D721Med (cell line): ENCODE measurements around the gene S1PR4.

Source experiments
- DNase-seq: peaks from one replicate; pipeline ENCODE4 v3.0.0; 2011; ENCODE audit warnings: low spot score; ENCODE audit not compliant: insufficient read length
- FAIRE-seq: peaks from 2 replicates; lab custom pipeline; 2011; peaks lifted over from hg19 to GRCh38; lab: Jason Lieb, UNC
- TF ChIP-seq, protein P1 (sequence below): IDR thresholded peaks from 2 replicates; pipeline ENCODE4 v1.5.1; 2012; ENCODE audit warnings: mild to moderate bottlenecking, control low read depth; ENCODE audit not compliant: insufficient read depth; ENCODE audit errors: missing control alignments

S1PR4 gene

DNA sequence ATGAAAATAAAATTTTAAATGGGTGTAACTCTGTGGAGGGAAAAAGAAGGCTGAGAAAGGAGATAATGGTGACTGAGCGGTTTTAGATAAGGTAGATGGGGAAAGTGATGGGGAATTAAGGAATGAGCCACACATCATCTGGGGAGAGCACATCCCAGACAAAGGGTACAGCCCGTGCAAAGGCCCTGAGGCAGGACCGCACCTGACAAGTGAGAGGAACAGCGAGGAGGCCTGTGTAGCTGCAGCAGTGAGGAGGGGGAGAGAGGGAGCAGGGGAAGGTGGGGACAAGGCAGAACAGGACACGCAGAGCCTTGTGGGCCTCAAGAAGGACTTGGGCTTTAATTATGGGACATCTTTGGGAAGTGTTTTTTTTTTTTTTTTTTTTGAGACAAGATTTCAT lies 44.1 kb downstream of the S1PR4 start:
- DNase-seq (no peak), FAIRE-seq (no peak)
- TF ChIP-seq, protein P1, sequence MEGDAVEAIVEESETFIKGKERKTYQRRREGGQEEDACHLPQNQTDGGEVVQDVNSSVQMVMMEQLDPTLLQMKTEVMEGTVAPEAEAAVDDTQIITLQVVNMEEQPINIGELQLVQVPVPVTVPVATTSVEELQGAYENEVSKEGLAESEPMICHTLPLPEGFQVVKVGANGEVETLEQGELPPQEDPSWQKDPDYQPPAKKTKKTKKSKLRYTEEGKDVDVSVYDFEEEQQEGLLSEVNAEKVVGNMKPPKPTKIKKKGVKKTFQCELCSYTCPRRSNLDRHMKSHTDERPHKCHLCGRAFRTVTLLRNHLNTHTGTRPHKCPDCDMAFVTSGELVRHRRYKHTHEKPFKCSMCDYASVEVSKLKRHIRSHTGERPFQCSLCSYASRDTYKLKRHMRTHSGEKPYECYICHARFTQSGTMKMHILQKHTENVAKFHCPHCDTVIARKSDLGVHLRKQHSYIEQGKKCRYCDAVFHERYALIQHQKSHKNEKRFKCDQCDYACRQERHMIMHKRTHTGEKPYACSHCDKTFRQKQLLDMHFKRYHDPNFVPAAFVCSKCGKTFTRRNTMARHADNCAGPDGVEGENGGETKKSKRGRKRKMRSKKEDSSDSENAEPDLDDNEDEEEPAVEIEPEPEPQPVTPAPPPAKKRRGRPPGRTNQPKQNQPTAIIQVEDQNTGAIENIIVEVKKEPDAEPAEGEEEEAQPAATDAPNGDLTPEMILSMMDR, result no peak

DNA sequence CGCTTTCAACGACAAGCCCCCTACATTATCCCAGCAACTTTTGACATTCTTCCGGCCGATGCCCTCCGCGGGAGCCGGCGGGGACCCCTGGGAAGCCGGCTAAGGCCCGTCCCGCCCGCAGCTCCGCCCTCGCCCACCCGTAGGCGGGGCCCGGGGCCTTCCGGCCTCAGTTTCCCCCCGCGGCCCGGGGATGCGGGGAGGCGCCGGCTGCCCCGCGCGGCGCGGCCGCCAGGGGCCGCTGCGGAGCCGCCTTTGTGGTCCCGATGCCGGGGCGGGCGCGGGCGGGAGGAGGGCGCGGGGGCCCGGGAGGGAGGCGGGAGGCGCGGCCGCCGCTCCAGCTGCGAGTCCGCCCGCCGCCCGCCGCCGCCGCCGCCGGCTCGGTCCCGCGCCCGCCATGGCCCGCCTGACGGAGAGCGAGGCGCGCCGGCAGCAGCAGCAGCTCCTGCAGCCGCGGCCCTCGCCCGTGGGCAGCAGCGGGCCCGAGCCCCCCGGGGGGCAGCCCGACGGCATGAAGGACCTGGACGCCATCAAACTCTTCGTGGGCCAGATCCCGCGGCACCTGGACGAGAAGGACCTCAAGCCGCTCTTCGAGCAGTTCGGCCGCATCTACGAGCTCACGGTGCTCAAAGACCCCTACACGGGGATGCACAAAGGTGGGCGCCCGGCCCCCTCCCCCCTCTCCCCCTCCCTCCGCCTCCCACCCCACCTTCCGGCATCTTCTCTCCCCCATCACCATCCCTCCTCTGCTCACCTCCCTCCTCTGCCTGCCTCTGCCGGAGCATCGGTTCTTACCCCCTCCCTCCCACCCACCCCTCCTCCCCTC lies 46.0 kb downstream of the S1PR4 start, which contains the start of gene CELF5:
TSS of gene CELF5 (plus strand) at position 316 of the 823 bp plus-strand sequence. CDS start at position 395, 79 bp downstream.
- FAIRE-seq (no peak), DNase-seq (peak; percentile 81)
- TF ChIP-seq, protein P1, result peak; percentile 41

DNA sequence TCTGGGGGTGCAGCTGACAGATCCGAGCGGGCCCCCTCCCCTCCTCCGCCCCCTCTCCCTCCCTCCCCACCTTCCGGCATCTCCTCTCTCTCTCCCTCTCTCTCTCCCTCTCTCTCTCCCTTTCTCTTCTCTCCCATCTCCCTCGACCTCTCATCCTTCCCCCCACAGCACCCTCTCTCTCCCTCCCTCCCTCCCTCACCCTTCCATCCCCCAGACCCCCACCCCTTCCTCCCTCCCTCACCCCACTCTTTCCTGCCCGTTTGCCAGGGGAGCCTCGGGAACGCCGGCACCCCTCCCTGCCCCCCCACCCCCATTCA lies 46.6 kb downstream of the S1PR4 start:
- FAIRE-seq (no peak), DNase-seq (peak; percentile 23)
- TF ChIP-seq, protein P1, result no peak

DNA sequence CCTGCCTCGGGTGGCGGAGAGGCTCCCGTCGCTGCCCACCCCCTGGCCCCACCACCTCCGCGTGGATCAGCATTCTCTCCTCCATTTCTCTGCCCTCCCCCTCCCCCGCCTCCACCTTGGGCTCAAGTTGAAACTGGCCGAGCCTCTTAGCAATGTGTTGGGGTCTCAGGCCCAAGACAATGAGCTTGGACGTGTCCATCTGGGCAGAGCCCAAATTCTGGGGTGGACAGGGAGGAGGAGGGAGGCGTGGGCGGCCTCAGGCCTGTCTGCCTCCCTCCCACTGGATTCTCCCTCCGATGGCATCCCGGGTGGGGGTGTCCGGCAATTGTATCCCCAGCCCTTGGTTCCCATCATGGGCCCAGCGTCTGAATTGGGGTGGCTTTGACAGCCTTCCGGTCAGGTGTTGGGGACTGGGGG lies 47.1 kb downstream of the S1PR4 start:
- TF ChIP-seq, protein P1, result no peak
- DNase-seq (no peak), FAIRE-seq (no peak)

DNA sequence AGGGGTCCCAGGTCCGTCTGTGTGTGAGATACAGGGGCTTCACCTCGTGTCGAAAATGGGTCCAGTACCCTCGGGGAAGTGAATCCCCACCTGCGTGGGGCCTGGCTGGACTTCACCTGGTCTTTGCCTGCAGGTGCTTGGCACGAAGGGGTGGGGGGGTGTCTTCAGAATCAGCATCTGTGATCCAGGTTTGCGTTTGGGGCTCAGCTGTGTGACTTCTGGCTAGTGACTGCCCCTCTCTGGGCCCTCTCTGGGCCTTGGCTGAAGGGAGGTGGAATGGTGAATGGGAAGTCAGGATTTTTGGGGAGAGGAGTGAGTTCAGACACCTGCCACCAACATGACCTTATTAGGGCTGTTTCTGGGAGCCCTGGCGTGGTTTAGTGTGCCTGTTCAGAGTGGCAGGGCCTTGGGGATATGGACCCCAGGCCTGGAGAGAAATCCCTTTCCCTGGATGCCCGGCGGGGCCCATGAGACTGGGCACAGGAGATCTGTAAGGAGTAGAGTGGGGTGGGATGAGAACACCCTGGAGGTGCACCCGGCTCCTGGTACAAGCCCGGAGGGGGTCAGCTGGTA lies 48.6 kb downstream of the S1PR4 start:
- TF ChIP-seq, protein P1, result no peak
- DNase-seq (no peak), FAIRE-seq (no peak)

DNA sequence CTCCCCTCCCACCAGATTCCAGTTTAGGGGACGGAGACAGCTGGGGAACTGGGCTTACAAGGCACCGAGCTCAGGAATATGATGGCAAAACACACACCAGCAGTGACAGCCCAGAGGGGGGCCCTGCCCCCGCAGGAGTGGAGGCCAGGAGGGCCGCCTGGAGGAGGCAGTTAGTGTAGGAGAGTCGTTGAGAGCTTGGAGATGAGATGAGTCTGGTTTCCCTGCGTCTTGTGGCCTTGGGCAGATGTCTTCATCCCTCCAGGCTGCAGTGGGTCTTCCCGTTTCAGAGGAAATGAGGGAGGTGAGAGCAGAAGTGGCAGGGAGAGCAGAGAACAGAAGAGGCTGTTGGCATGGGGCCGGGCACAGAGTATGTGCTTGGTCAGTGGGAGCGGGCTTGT lies 50.8 kb downstream of the S1PR4 start:
- TF ChIP-seq, protein P1, result no peak
- FAIRE-seq (no peak), DNase-seq (no peak)
